Measurements from ENCODE around the gene TRIO. TPM values are rescaled to one million over a fixed set of nuclear protein-coding genes. Genes with fewer than 3 reads are reported as not detected.

Gene TRIO
- total and polyA plus RNA-seq, 10 of the 15 experiments (the other 5 are each of a cell fraction or from before 2014, with no cell fraction given), result 5.1 to 96.4 (median 44.6) TPM

- intact Hi-C loops (cut with micrococcal nuclease; ENCODE audit: unreplicated experiment) (no loop called here), in situ Hi-C loops (cut with MboI) (no loop called here)
- 99% methylated on average over 7 of the region's 7 CpGs for WGBS (ENCODE audit: insufficient coverage, insufficient replicate concordance, low lambda C conversion rate, missing lambda C conversion rate)
- ChIA-PET SMC1A (ENCODE audit: uncharacterized antibody, unreplicated experiment) (interaction anchor here (1.1 to 4.1 kb wide), 5 partner anchors 13 to 235 kb away, joined by 3 to 15 read pairs (median 4); no protein-coding TSS in a partner anchor), POLR2A (no interaction called here), CTCF (interaction anchor here (1.4 to 3.6 kb wide), 2 partner anchors 13 to 62 kb away, joined by 7 to 13 read pairs; no protein-coding TSS in a partner anchor), RAD21 (ENCODE audit: unreplicated experiment) (interaction anchor here (1.3 to 1.7 kb wide), 3 partner anchors 23 to 258 kb away, joined by 3 to 4 read pairs (median 3); no protein-coding TSS in a partner anchor)
- ATAC-seq (no peak), DNase-seq (ENCODE audit: low read depth, low spot score) (no peak), FAIRE-seq (no peak)
- TF ChIP-seq CREB1 (IDR thresholded peaks at IDR 0.05; ENCODE audit: low read depth), result no peak
- TF ChIP-seq, protein P1, sequence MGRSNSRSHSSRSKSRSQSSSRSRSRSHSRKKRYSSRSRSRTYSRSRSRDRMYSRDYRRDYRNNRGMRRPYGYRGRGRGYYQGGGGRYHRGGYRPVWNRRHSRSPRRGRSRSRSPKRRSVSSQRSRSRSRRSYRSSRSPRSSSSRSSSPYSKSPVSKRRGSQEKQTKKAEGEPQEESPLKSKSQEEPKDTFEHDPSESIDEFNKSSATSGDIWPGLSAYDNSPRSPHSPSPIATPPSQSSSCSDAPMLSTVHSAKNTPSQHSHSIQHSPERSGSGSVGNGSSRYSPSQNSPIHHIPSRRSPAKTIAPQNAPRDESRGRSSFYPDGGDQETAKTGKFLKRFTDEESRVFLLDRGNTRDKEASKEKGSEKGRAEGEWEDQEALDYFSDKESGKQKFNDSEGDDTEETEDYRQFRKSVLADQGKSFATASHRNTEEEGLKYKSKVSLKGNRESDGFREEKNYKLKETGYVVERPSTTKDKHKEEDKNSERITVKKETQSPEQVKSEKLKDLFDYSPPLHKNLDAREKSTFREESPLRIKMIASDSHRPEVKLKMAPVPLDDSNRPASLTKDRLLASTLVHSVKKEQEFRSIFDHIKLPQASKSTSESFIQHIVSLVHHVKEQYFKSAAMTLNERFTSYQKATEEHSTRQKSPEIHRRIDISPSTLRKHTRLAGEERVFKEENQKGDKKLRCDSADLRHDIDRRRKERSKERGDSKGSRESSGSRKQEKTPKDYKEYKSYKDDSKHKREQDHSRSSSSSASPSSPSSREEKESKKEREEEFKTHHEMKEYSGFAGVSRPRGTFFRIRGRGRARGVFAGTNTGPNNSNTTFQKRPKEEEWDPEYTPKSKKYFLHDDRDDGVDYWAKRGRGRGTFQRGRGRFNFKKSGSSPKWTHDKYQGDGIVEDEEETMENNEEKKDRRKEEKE (IDR thresholded peaks at IDR 0.05), result no peak
- peak; percentile 49; the same call in 1 of the 2 replicates for TF ChIP-seq RUNX3 (IDR thresholded peaks at IDR 0.05; ENCODE audit: low read length)
- no peak for TF ChIP-seq NR2C2 (IDR thresholded peaks at IDR 0.05; ENCODE audit: borderline replicate concordance, control insufficient read depth, insufficient read length, low read depth)
- TF ChIP-seq ZNF24 (IDR thresholded peaks at IDR 0.05), result peak; percentile 76; the same call in 1 of the 2 replicates
- 0 out of 2 replicates have a peak, but pooled peaks have one; percentile 20 for TF ChIP-seq CREM (IDR thresholded peaks at IDR 0.05; ENCODE audit: low read depth)
- no peak for TF ChIP-seq E4F1 (IDR thresholded peaks at IDR 0.05; ENCODE audit: borderline replicate concordance, partially characterized antibody)
- no peak for TF ChIP-seq DPF2 (IDR thresholded peaks at IDR 0.05)
- TF ChIP-seq NBN (IDR thresholded peaks at IDR 0.05), result no peak
- no peak overlapping the region for H3K9ac ChIP-seq (ENCODE audit: control insufficient read depth, insufficient read depth, low read length)
- BruUV-seq (replicated peaks), result no TSS peak
- H3K27ac ChIP-seq (ENCODE audit: control insufficient read depth, insufficient read depth), result no peak overlapping the region; the same call in 1 of the 2 replicates
- H3K4me3 ChIP-seq, result no peak overlapping the region
- H3K79me2 ChIP-seq (ENCODE audit: control insufficient read depth, insufficient read depth, low read length), result no peaks in the 10 kb centered on the region
- H3K4me1 ChIP-seq (ENCODE audit: control insufficient read depth, insufficient read depth, low read length), result peaks cover 41% of the 10 kb centered on the region
- H3K36me3 ChIP-seq (ENCODE audit: control insufficient read depth in 2 of 2, insufficient read depth in 2 of 2, low read length in 1 of 2), result peaks cover 8 to 32% of the 10 kb centered on the region in 2 experiments
- H3K4me2 ChIP-seq (ENCODE audit: control insufficient read depth, insufficient read depth), result no peak overlapping the region
- H4K20me1 ChIP-seq (ENCODE audit: control insufficient read depth, insufficient read depth), result no peaks in the 10 kb centered on the region
- H2AFZ ChIP-seq (ENCODE audit: control insufficient read depth, low read depth, low read length), result no peak overlapping the region
- no peaks in the 10 kb centered on the region for H3K27me3 ChIP-seq (replicated peaks in 1 of 2; ENCODE audit: control insufficient read depth in 2 of 2, insufficient read depth in 2 of 2, low read length in 1 of 2)
- no peaks in the 10 kb centered on the region for H3K9me3 ChIP-seq (replicated peaks; ENCODE audit: control insufficient read depth, insufficient read depth, low read length)
These were observed 270.2 kb downstream of the TRIO start for GRCh38 chr5:14413331-14413750.
